GM18873 (cell line): ENCODE results near the gene BHMT2.

Experiments used
- ATAC-seq: cut with Tn5 transposase; IDR thresholded peaks from one replicate; pipeline ENCODE4 v1.9.1; 2021; ENCODE audit warnings: mild to moderate bottlenecking, moderate library complexity, moderate number of reproducible peaks; ENCODE audit not compliant: unreplicated experiment, low FRiP score

Gene BHMT2

DNA sequence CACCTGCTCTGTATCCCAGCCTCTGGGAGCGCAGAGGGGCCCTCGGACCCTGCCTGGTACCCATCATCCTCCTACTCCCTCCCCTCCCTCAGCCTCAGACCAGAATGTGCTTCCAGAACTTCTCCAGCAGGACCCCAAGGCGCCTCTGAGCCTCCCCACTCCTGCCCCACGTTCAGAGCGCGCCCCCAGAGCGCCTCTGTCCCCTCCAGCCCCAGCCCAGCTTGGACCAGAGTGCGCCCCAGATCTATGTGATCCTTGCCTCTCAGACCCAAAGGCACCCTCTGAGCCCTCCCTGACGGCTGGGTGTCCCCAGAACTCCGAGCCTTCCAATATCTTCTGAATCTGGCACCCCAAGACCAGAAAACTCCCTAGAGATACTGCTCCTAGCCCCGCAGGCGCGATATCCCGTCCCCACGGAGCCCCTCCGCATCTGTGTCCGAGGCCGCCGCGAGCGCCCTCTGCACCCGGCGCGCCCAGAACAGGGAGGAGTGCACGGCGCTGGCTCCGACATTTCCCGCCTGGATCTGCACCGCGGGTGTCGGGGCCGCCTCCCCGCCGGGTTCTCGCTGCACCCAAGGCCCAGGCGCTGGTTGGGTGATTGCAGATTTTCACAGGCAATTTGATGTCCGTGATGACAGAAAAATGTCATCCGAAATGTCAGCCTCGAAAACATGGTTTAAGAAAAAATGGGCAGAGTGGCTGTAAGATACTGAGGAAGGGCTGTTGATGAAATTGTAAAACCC lies 42.6 kb downstream of the BHMT2 start:
- ATAC-seq, result no peak

DNA sequence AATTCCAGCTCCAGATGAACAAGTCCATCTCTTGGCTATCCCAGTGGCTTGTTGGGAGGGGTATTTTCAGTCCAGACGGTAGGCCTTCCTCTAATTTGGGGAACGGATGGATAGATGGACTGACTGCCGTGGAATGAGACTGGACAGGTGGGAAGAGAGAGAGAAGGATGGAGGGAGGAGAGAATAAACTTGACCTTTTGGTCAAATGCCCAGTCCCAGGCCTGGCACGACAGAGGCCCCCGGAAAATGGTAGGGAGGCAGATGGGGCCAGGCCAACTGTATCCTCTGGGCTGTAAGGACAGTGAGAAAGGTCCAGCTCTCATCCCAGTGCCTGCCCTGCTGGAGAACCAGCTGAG lies 43.1 kb downstream of the BHMT2 start:
- no peak for ATAC-seq

DNA sequence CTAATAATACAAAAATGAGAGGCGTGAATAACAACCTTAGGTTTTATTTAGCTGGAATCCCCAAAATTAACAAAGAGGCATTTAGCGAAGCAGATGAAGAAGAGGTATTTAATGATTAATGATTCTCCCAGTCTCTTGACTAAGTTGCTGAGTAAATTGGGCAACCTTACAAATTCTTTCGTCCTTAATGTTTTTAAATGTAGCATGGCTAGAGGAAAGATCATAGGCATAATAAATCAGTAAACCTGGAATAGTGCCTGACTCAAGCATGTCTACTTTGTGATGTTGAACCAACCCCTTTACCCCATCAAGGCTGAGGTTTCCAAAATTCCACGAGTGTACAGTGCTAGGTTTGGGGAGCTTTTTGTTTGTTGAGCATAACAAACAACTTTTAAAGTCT lies 49.9 kb downstream of the BHMT2 start:
- ATAC-seq, result no peak

DNA sequence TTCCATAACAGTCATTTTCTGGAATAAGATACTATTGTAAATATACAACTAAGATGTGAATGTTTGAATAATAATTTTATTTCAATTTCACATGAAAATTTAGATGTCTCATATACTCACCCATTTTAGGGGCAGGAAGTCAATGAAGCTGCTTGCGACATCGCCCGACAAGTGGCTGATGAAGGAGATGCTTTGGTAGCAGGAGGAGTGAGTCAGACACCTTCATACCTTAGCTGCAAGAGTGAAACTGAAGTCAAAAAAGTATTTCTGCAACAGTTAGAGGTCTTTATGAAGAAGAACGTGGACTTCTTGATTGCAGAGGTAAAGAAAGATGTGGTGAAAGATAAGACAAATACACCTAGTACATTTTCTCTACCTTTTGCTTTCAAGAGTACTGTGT lies 50.7 kb downstream of the BHMT2 start:
- ATAC-seq, result no peak

DNA sequence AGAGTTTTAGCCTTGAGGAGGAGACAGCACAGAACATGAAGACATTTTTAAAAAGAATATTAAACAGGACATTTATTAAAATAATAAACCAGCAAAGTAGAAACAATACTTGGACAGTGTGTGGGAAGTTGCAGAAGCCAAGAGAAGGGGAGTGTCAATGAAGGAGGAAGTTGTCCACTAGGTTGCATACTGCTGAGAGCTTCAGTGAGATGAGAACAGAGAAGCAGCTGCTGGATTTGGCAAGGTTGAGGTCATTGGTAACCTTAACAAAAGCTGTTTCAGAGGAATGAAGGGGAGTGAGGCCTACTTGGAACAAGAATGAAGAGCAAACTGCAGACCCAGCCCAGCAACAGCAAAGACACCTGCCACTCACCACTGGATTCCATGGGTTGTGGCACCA lies 53.4 kb downstream of the BHMT2 start:
- ATAC-seq, result no peak

DNA sequence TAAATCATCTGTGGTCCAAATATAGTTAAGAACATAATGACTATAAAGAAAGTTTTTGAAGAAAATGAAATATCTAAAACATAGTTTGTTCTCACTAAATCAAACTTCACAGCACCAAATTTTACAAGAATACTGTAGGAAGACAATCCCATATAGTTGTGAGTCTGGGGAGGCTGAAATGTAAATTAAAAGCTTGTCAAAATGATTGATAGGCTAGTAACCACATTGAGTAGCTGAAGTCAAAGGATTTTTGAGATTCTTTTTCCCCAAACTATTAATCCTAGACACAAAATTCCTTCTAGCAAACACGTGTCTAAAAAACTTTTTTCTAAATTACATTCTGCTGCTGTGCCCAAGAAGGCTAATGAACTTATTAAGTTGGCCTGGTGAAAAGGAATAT lies 55.0 kb downstream of the BHMT2 start:
- no peak for ATAC-seq

DNA sequence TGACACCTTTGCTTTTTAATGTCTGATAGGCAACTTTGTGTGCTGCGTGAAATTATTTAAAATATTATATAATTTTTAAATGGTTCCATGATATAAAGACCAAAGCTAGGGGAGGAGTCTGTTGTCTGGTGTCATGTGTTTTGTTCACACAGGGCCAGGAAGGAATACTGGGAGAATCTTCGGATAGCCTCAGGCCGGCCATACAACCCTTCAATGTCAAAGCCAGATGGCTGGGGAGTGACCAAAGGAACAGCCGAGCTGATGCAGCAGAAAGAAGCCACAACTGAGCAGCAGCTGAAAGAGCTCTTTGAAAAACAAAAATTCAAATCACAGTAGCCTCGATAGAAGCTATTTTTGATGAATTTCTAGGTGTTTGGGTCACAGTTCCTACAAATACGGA lies 61.2 kb downstream of the BHMT2 start:
- no peak for ATAC-seq

DNA sequence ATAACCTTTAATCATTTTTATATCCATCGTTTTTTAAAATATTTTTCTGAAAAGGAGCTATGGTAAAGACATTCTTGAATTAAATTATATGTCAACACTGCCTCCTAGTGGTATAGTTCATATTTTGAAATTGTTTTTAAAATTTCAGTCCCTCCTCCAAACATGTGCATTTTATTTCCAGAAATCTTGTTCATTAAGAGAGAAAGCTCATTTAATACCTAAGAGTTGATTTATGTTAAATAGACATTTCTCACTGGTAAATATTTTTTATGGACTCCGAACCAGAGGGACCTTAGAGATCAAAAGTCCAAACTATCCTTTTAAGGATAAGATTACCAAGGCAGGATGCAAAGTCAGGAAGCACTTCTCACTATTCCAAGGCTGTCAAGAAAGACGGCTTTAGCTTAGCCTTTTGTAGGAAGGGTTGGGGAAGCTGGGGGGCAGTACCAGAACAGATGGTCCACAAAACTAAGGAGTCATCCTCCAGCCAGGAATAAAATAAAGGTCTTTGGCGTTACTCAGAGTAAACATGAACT lies 63.6 kb downstream of the BHMT2 start:
- no peak for ATAC-seq

DNA sequence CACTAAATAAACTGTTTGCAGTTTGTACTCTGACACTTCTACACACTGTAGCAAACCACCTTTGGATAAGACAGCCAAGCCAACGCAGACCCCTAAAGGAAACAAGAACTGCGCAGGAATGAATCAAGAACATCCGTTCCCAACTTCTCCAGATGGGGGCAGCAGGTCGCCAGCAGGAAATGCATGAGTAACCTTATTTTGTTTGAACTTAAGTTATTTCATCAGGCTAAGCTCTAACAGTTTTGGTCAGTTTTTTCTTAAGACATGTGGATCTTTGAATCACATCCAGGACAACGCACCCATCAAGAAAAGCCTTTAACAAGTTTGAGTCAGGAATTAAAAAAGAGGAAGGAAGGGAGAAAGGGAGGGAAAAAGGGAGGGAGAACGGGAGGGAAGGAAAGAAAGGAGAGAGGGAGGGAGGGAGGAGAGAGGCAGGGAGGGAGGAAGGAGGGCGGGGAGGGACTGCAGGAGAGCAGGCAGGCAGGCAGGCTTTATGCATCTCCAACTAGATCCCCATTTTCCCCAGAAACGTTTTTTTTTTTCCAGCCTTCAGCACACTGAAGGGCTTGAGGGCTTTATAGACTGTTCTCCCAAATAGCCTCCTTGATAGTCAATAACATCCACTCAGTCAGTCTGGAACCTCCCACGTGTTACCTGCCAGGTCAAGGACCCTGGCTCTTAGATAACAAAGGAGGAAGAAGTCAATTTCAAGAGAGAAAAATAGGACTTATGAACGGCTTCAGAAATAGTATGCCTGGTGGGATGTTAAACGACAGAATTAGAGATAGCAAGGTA lies 64.3 kb downstream of the BHMT2 start:
- ATAC-seq, result no peak

DNA sequence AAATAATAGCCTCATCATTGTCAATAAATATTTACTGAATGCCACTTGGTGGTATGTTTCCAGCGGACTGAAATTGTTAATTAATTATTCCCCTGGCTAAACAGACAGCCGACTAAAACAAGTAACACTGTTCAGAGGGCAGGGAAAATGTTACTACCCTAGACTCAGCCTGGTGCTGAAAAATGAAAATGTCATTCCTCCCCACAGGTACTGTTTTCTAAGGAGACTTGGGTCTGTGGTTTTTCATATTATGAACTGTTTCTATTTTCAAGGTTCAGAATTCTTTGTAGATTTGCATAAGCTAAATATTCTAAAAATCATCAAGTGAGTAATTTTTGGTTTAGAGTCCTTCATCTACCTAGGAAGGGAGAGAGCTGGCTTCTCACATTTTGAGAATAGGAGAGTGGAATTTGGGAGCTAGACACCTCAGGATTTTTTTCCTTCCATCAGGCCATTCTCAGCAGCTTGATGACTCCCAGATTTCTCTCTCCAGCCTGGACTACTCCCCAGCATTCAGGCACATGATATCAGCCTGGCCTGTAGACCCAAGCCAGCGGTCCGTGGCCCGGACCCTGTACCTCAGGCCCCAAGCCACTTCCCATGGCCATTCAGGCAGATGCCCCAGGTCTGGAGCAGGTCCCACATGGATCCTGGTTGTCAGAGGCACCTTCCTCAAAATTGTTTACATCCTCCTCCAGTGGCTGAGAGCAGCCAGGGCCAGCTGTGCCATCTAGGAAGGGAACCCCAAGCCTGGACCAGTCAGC lies 66.4 kb downstream of the BHMT2 start:
- ATAC-seq, result no peak

DNA sequence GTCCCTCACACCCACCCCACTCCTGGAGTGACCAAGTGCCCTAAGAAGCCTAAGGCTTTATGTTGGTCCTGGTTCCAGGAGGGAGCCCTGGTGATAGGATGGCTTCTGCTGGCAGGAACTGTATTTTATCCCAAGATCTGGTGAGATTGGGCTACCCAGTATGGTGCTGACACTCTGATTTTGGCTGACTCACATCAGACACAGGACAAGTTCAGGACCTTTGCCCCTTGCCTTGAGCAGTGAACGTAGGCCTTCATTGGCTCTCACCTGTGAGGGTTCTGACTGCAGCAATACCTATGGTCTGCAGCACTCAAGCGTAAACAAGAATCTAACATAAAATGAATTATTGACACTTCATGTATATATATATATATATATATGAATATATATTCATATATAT lies 67.1 kb downstream of the BHMT2 start:
- no peak for ATAC-seq
